GM18873 (cell line): ENCODE measurements around the gene SLC44A5.
"Not testable (repeated sequence)": the region's sequence is repeated elsewhere in the genome, so short reads cannot be mapped to it uniquely, and the experiment has no call there.

Experiments
- ATAC-seq: cut with Tn5 transposase; IDR thresholded peaks from one replicate; pipeline ENCODE4 v1.9.1; 2021; ENCODE audit warnings: mild to moderate bottlenecking, moderate library complexity, moderate number of reproducible peaks; ENCODE audit not compliant: unreplicated experiment, low FRiP score

SLC44A5 gene

DNA sequence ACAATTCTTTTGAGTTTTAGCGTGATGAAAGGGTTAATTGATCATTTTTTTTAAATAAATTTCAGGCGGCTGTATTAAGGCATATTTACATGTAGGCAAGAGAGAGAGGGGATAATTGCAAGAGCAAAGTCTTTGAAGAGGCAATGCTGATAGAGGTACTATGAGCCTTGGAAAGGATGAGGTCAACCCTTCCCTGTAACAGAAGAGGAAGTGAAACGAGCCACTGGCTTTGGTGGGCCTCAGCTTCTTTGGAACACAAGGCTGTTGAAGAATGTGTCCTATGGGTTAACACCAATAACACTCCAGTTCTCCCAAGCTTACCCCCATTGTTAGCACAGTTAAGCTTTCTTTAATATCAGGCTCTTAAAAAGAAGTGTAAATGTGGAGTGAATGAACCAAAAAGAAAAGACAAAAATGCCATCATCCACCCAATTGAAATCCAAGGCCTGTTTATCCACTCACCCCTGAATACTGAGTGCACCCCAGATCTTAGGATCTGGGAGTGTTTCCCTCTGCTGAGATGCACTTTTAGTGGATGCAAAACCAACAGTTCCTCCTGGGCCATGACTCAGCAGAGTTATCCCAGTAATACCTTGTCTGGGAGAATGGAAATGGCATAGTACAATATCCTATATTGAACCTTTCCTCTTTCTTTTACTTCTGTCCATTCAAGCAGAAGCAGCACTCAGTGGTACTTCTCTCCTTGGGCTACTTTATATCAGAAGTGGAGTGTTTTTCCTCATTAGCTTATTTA lies 216.4 kb downstream of the SLC44A5 start:
- peak; percentile 33 for ATAC-seq

DNA sequence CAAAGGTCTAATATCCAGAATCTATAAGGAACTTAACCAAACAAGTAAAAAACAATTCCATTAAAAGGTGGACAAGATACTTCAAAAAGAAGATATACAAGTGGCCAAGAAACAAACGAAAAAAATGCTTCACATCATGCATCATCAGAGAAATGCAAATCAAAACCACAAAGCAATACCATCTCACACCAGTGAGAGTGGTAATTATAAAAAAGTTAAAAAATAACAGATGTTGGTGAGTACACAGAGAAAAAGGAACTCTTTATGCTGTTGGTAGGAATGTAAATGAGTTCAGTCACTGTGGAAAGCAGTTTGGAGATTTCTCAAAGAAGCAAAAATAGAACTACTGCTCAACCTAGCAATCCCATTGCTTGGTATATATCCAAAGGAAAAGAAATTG lies 218.6 kb downstream of the SLC44A5 start:
- peak; percentile 96 for ATAC-seq

DNA sequence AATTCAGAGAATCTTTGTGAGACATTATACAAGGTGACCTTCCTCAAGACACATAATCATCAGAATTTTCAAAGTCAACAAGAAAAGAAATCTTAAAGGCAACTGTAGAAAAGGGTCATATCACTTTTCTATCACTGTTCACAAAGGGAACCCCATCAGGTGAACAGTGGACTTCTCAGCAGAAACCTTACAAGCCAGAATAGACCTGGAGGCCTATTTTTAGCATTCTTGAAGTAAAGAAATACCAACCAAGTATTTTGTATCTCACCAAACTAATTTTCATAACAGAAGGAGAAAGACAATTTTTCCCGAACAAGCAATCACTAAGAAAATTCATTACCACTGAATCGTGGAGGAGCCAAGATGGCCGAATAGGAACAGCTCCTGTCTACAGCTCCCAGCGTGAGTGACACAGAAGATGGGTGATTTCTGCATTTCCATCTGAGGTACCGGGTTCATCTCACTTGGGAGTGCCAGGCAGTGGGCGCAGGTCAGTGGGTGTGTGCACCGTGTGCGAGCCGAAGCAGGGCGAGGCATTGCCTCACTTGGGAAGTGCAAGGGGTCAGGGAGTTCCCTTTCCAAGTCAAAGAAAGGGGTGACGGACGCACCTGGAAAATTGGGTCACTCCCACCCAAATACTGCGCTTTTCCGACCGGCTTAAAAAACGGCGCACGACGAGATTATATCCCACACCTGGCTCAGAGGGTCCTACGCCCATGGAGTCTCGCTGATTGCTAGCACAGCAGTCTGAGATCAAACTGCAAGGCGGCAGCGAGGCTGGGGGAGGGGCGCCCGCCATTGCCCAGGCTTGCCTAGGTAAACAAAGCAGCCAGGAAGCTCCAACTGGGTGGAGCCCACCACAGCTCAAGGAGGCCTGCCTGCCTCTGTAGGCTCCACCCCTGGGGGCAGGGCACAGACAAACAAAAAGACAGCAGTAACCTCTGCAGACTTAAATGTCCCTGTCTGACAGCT lies 235.2 kb downstream of the SLC44A5 start:
- ATAC-seq = not testable (repeated sequence)

DNA sequence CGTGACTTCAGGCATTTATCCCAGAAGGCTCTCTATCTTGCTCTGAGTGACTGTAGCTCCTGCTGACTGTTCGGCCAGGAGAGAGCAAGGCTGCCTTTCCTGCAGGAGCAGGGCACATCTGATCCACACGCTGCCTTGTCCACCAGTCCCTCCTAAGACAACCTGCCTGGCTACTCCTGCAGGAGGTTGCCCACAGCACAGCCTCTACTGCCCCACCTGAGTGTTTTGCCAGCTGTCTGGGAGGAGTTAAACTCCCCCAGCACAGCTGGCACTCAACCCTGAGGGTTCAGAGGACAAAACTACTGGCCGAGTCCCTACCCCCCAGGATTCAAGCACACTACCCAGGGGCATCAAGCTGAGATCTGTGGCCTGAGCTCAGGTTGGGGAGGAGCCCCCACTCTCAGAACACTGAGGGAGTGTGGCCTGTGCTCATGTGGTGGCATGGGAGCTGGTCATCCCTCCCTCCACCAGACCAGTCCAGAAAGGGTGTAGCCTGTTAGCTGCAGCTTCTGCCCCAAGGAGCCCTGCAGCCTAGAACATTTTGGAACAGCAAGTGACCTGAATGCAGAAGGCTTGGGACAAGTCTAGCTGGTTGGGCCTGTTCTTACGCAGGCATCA lies 237.3 kb downstream of the SLC44A5 start:
- ATAC-seq = no peak

DNA sequence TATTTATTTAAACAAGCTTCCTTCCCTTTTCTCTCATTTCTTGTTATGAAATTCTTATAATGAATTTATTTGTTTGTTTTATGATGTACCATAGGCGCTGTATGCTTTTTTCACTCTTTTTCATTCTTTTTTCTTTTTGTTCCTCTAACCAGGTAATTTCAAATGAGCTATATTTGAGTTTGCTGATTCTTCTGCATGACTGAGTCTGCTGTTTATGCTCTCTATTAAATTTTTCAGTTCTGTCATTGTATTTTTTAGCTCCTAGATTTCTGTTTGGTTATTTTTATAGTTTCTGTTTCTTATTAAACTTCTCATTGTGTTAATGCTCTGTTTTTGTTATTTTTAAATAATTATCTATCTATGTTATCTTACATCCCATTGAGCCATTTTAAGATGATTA lies 244.3 kb downstream of the SLC44A5 start:
- no peak for ATAC-seq

DNA sequence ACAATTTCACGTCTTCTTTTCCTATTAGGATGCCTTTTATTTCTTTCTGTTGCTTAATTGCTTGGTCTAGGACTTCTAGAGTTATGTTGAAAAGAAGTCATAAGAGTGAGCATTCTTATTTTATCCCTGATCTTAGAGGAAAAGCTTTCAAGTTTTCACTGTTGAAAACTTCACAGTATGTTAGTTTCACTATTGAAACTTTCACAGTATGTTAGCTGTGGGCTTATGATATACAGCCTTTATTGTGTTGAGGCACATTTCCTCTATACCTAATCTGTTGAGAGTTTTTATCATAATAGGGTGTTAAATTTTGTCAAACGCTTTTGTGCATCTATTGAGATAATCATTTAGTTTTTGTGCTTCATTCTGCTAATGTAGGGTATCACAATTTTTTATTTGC lies 249.7 kb downstream of the SLC44A5 start:
- no peak for ATAC-seq

DNA sequence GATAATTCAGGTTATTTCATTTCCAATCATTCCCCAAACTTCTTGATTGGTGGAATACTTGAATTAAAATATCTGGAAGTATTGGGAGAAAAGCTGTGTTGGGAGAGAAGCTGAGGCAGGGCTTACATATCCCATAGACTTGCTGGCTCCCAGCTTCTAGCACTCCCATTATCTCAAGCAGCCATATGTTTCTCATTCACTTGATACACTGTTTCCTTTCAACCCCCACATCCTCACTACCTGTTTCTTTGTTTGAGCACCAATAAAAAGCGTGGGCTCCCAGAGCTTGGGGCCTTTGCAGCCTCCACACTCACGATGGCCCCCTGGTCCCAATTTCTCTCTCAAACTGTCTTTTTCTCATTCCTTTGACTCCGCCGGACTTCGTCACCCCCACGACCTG lies 256.6 kb downstream of the SLC44A5 start:
- ATAC-seq = not testable (repeated sequence)

DNA sequence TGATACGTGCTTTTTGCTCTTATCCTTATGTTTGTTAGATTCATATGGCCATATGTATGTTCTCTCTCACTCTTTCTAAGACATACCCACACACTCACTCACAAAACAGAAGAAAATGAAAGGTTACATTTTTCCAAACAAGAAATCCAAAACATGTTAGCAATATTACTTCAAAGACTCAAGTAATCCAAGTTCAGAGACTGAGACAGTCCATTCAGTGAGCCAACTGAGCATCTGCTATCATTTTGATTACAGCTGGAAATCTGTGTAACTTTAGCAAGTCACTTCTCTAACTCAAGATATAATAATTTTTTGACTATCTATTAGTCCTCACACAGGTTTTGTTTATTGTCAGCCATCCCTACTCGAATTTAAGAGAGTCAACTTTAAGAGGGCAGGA lies 257.9 kb downstream of the SLC44A5 start:
- no peak for ATAC-seq

DNA sequence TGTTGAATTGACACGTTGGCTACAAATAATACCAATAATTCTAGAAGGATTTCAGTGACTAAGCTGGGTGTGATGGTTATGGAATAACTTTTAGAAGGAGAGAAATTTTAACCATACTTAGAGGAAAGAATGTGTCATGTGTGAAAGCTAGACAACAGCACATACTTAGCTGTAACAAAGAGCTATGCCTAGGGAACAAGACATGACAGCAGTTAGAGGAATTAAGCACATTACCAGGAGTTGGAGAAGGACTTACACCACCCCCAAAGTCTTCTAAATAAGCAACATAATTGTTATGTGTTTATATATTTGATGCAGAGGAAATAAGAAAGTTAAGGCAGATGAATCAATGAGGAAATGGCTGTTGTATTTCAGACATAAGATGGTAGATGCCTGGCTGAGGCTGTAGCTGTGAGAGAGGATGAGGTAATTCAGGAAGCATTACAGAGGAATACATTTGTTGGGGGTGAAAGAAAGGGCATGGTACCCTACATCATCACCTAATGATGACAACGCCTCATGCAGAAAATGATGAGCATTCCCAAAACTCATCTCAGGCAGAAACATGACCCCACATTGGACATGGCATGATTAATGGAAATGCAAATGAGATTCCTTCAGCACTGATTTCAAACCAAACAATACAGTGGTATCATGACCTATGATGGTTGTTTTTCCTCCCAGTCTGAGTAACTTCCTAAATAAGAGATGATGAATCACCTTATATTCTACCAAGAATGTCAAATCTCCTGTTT lies 265.2 kb downstream of the SLC44A5 start:
- ATAC-seq = no peak

DNA sequence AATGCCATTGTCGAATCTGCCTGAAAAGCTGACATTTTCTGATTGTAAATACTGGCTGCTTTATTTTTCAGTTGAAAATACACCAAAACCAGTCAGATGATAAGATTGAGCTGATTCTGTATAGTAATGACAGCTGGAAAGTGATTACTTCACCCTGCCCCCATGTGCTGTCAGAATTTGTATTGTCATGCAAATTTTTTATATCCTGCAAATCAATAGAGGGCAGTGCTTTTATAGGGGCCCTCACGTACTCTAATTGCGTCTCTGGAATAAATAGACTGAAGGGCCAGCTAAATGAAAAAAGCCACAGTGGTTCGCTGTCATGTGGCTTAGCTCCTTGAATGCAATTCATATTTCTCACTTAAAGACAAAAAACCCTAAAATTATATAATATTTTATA lies 268.1 kb downstream of the SLC44A5 start:
- no peak for ATAC-seq

DNA sequence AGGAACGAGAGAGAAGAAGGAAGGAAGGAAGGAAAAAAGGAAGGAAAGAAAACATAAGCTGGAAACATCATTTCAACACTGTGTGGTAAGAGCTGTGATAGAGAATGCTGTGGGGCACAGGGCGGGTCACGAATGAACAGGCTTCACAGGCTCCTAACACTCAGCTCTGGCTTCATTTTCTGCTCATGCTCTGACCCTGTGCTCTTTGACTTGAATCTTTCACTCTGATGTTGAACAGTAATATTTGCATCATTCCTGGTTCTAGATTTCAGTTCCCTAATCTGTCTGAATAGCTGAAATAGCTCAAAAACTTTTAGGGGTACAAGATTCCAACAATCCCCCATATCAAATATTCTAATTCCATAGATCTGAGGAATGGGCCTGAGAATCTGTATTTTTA lies 269.4 kb downstream of the SLC44A5 start:
- peak; percentile 45 for ATAC-seq

DNA sequence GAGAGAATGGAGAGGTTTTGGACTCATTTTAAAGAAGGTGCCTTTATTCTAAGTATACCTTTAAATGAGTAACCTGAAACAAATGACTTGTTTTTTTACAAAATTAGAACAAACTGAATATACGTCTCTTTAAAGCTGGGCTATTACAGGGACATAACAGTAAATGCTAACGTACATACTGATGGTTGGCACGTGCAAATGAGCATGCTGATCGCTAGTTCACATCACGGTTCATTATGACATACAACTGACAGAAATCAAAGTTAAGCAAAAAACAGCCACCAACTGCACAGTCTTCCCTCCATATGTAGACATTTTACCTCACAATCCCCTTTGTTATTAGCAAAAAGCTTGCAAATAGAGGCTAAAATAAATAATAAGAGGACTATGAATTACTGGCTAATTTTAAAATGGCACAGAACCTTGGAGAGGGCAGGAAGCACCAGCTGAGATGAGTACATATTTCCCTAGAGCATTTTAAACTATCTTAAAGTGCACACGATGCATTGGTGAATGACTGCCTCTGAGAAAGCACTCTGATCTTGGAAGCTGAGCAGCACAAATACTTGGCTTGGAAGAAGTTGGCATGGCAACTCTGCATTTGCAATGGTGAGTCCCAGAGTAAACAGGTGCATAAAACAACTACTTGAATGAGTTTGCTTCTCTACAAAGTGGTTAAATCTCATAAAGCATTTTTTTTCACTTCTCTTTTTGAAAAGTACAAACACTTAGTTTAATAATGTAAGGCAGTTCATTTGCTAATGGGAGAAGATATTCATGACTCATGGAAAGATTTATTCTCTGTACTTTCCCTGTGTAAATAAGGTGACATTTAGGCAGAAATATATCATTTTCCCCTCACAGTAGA lies 272.1 kb downstream of the SLC44A5 start:
- peak; percentile 96 for ATAC-seq

DNA sequence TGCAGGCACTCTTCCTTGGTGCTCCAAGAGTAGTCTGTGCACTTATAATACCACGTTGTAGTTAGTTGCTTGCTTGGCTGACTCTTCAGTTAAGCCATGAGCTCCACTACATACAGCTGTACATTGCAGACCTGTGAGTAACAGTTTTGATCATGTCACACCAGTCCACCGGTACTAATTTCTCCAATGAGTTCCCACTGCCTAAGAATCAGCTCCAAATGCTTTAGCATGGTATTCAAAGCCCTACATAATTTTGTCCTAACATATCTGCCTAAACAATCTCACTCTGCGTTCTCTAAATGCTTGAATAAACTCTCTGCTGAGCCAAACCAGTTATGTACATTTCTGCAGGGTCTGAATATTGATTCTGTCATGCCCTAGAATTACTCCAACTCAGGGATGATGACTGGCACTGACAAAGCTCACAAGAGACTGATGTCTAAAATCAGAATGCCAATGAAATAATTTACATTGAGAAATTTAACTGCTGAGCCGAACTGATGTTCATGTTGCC lies 276.0 kb downstream of the SLC44A5 start:
- no peak for ATAC-seq

DNA sequence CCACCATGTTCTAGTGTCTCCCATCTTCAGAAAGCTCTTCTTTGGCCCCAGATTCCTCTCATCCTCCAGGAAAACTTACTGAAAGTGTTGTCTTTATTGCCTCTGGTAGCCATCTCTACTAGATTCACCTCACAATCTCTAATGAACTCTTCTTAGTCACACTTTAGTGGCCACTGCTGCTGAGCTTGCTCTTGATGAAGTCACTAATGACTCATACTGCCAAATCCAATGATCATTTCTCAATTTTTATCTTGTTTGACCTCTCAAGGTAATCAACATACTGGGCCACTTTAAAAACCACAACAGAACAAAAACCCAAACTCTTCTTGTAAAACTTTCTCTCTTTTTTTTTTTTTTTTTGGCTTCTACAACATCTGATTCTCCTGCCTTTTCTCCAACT lies 280.3 kb downstream of the SLC44A5 start:
- no peak for ATAC-seq

DNA sequence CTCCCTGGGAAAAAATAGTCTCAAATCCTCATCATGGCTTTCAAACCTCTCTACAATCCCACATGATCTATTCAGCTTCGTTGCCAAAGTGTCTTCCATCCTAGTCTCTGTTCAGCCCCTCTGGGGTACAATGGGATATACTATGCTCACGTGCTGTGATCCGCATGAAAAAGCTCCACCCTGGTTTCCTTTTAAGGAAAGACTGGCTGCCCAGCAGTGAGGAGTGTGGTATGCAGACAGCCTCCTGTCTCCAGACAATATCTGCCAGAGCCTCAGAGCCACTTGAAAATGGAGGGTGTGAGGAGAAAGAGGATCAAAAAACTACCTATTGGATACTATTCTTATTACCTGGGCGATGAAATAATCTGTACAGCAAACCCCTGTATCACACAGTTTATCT lies 282.2 kb downstream of the SLC44A5 start:
- no peak for ATAC-seq

DNA sequence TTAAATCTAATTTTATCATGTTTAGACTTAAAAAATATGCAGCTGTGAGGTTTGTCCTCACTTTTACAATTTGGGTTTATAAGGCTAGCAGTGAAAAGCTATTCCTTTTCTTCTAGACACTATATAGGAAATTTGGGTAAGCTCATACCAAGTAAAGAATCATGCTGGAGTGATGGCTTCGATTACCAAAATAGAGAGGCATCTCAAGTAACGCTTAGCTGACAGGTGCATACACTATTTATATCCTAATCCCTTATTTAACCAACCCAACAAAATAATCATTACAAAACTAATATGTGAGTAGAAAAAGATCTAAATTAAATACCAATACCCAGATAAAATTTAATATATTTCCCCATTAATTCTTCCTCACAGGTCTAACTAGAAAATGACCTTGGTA lies 283.5 kb downstream of the SLC44A5 start:
- ATAC-seq = no peak

DNA sequence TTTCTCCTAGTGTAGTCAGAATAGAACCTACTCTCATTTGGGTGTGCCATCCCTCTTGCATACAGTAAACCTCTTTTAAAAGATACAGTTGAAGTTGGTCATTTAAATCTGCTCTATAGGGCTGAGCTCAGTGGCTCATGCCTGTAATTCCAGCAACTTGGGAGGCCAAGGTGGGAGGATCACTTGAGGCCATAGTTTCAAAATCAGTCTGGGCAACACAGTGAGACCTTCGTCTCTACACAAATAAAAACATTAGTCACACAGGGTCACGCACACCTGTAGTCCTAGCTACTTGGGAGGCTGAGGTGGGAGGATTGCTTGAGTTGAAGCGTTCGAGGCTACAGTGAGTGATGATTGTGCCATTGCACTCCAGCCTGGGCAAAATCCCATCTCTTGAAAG lies 292.9 kb downstream of the SLC44A5 start:
- no peak for ATAC-seq

DNA sequence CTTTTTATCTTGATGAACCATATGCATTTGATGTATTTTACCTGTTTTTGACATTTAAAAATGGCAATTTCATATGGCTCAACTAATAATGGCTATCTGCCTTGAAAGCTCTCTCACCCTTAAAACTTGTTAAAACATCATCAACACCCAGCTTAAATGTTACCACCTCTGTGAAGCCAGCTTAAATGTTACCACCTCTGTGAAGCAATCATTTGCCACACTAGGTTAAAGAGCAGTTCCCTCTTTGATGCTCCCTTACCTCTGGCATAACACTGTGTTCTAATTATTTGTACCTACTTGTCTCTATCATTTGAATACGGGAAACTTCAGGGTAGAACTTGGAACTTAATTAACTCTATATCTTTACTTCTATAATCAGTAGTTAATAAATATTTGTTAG lies 294.7 kb downstream of the SLC44A5 start:
- ATAC-seq = no peak

DNA sequence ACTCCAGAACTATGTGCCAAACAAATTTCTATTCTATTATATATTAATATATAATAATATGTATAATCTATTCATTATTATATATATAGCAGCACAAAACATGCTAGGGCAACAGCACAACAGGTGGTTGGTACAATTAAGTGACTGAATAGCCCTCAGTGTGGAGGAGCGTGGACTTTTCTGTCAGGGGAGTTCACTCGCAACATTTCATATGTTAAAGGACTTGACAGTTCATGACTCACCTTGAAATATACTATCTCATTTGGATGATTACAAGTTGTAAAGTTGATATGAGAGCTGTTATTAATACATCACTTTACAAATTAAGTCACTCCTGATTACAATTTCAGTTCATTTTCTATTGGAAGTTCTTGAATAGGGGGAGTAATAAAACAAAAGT lies 298.3 kb downstream of the SLC44A5 start:
- no peak for ATAC-seq
